Measurements from ENCODE around the gene RDX. TPM values are rescaled to one million over a fixed set of nuclear protein-coding genes. Genes with fewer than 3 reads are reported as not detected.

Gene RDX
- total and polyA plus RNA-seq, 2 of the 13 experiments (the other 11 are each of a cell fraction or from before 2014, with no cell fraction given): 20.7 to 63.1 TPM

DNA sequence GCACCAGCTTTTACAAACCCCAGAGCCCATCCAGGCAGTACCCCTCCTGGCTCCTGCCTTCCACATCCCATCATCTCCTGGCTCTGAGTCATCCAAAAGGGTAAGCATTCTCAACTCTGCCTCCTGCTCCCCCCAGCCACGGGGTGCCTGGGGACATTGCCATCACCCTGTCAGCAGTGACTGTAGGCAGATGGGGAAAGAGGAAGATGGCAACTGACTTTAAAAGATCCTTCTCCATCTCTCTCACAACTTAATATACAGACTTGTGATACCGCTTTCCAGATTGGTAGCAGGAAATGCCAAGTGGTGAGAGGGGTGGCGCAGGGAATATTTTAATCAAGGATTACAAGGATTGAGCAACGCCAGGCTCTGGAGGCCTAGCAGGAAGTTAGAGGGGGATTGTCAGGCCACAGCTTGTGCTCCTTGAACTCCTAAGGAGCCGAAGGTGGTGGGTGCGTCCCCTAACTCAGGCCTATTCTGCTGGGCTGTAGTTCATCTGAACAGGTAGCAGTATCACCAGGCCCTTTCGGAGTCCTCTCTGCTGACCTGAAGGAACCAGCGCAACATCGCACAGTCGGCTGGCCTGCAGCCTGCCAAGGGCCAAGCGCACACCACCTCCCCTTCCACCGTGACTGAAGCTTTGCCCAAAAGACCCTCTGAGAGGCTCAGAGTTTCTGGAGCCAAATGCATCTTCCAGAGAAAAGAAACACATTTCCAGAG lies 119.9 kb downstream of the RDX start:
- H2AFZ ChIP-seq (ENCODE audit: low read length): no peak overlapping the region
- no TSS peak for BruUV-seq (replicated peaks)
- H3K9ac ChIP-seq (ENCODE audit: insufficient read depth, low read depth, low read length): no peak overlapping the region
- intact Hi-C loops (cut with micrococcal nuclease; ENCODE audit: unreplicated experiment) (no loop called here), in situ Hi-C loops (cut with HindIII; ENCODE audit: extremely low pct_ligation_motif_present, low pct_unique_long_range_greater_than_20kb) (no loop called here)
- no peaks in the 10 kb centered on the region for H3K79me2 ChIP-seq (ENCODE audit: insufficient read depth, low read length)
- ChIA-PET CTCF (ENCODE audit: low intra/inter-chr PET ratio, low total read pairs) (no interaction called here), POLR2A (no interaction called here)
- no peak overlapping the region for H3K4me3 ChIP-seq (replicated peaks in 1 of 3; ENCODE audit: insufficient read depth in 1 of 3, low read depth in 2 of 3, low read length in 3 of 3)
- no peak for ATAC-seq
- H3K27me3 ChIP-seq (ENCODE audit: control insufficient read depth in 1 of 2, insufficient read depth in 2 of 2, low read length in 2 of 2): peaks cover 0 to 5% of the 10 kb centered on the region in 2 experiments; a peak in 1 of 5 replicates
- no peak overlapping the region for H3K27ac ChIP-seq (ENCODE audit: extremely low read length, insufficient read depth, low read length)
- H3K4me1 ChIP-seq (ENCODE audit: insufficient read depth, low read length): peaks cover 18% of the 10 kb centered on the region; the same call in 1 of the 2 replicates
- no peak for FAIRE-seq
- no peaks in the 10 kb centered on the region for H3K36me3 ChIP-seq (replicated peaks in 1 of 2; ENCODE audit: control insufficient read depth in 1 of 2, insufficient read depth in 2 of 2, low read length in 2 of 2)
- WGBS (ENCODE audit: low lambda C conversion rate): 63% methylated on average over 6 of the region's 12 CpGs
- no peaks in the 10 kb centered on the region for H4K20me1 ChIP-seq (ENCODE audit: insufficient read depth, low read length)
- H3K9me3 ChIP-seq (ENCODE audit: low read length): no peaks in the 10 kb centered on the region
- H3K4me2 ChIP-seq (ENCODE audit: low read depth, low read length): no peak overlapping the region
- DNase-seq (ENCODE audit: low spot score): no peak
- TF ChIP-seq KMT2A (CRISPR knock-in tag; IDR thresholded peaks at IDR 0.05) (no peak), SOX5 (CRISPR knock-in tag; IDR thresholded peaks at IDR 0.05; ENCODE audit: borderline replicate concordance) (no peak), KLF6 (CRISPR knock-in tag; IDR thresholded peaks at IDR 0.05) (no peak), RERE (CRISPR knock-in tag; IDR thresholded peaks at IDR 0.05; ENCODE audit: low read depth) (no peak), HNRNPUL1 (IDR thresholded peaks at IDR 0.05; ENCODE audit: low read depth, low read length) (no peak), ZNF572 (CRISPR knock-in tag; IDR thresholded peaks at IDR 0.05) (no peak), GATAD2A (CRISPR knock-in tag; IDR thresholded peaks at IDR 0.05) (no peak), AGO2 (optimal IDR thresholded peaks at IDR 0.05; ENCODE audit: low read depth, low read length) (no peak), ATM (IDR thresholded peaks at IDR 0.05; ENCODE audit: borderline replicate concordance) (no peak), ZNF331 (CRISPR knock-in tag; IDR thresholded peaks at IDR 0.05) (no peak), HMGXB4 (CRISPR knock-in tag; IDR thresholded peaks at IDR 0.05; ENCODE audit: borderline replicate concordance in 1 of 2, low read depth in 1 of 2) (no peak), ZBTB38 (CRISPR knock-in tag; IDR thresholded peaks at IDR 0.05) (no peak)
- TF ChIP-seq, protein P1, sequence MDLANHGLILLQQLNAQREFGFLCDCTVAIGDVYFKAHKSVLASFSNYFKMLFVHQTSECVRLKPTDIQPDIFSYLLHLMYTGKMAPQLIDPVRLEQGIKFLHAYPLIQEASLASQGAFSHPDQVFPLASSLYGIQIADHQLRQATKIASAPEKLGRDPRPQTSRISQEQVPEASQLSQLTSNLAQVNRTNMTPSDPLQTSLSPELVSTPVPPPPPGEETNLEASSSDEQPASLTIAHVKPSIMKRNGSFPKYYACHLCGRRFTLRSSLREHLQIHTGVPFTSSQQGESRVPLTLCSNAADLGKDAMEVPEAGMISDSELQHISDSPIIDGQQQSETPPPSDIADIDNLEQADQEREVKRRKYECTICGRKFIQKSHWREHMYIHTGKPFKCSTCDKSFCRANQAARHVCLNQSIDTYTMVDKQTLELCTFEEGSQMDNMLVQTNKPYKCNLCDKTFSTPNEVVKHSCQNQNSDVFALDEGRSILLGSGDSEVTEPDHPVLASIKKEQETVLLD (CRISPR knock-in tag; IDR thresholded peaks at IDR 0.05; ENCODE audit: low read depth): no peak
- TF ChIP-seq, protein P2, sequence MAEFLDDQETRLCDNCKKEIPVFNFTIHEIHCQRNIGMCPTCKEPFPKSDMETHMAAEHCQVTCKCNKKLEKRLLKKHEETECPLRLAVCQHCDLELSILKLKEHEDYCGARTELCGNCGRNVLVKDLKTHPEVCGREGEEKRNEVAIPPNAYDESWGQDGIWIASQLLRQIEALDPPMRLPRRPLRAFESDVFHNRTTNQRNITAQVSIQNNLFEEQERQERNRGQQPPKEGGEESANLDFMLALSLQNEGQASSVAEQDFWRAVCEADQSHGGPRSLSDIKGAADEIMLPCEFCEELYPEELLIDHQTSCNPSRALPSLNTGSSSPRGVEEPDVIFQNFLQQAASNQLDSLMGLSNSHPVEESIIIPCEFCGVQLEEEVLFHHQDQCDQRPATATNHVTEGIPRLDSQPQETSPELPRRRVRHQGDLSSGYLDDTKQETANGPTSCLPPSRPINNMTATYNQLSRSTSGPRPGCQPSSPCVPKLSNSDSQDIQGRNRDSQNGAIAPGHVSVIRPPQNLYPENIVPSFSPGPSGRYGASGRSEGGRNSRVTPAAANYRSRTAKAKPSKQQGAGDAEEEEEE (CRISPR knock-in tag; IDR thresholded peaks at IDR 0.05; ENCODE audit: borderline replicate concordance): no peak

Measured in HepG2 (cell line).